Measurements from ENCODE around the gene DNAJC11.

Gene DNAJC11

GRCh38 chr1:6613361-6614018, 88.1 kb downstream of the DNAJC11 start, which contains the start of gene PHF13:
Gene PHF13 (plus strand): TSS chr1:6613731. CDS start chr1:6614067, 336 bp downstream.
- Histone ChIP-seq H3K36me3 (peaks cover 0 to 13% (median 4%) of the 10 kb centered on the region in 3 donors), H3K4me3 (peak within 1 kb of the TSS; percentile 95 to 100), H3K27ac (peak within 1 kb of the TSS; percentile 98 to 99), H3K27me3 (no peaks in the 10 kb centered on the region), H3K4me1 (peaks cover 0 to 50% (median 23%) of the 10 kb centered on the region in 4 donors), H3K9me3 (no peaks in the 10 kb centered on the region)
- peak; percentile 99 to 100 for DNase-seq
- intact Hi-C loops (cut with DNase I; ENCODE audit: low total_unique reads), result no loop called here
- TF ChIP-seq CTCF (IDR thresholded peaks at IDR 0.05), result no peak

GRCh38 chr1:6612641-6613360, 88.8 kb downstream of the DNAJC11 start:
- no peaks in the 10 kb centered on the region for H3K9me3 ChIP-seq
- H3K27me3 ChIP-seq, result no peaks in the 10 kb centered on the region
- H3K4me1 ChIP-seq, result peaks cover 0 to 57% (median 23%) of the 10 kb centered on the region in 4 donors
- peak overlapping the region; percentile 95 to 100 for H3K4me3 ChIP-seq
- H3K27ac ChIP-seq, result peak overlapping the region; percentile 92 to 98
- peaks cover 0 to 7% (median 0%) of the 10 kb centered on the region in 3 donors for H3K36me3 ChIP-seq
- intact Hi-C loops (cut with DNase I; ENCODE audit: low total_unique reads), result no loop called here
- peak; percentile 46 to 80 for DNase-seq
- no peak for TF ChIP-seq CTCF (IDR thresholded peaks at IDR 0.05)

GRCh38 chr1:6603915-6604558, 97.6 kb downstream of the DNAJC11 start:
- Histone ChIP-seq H3K9me3 (no peaks in the 10 kb centered on the region), H3K4me3 (peak overlapping the region; percentile 95 to 98), H3K36me3 (peaks cover 4 to 9% (median 6%) of the 10 kb centered on the region in 3 donors), H3K27me3 (no peaks in the 10 kb centered on the region), H3K27ac (peak overlapping the region; percentile 98 to 99), H3K4me1 (peaks cover 0 to 70% (median 33%) of the 10 kb centered on the region in 4 donors)
- peak; percentile 89 to 94 for DNase-seq
- TF ChIP-seq CTCF (IDR thresholded peaks at IDR 0.05), result peak in 1 of 2 experiments; percentile 34
- intact Hi-C loops (cut with DNase I; ENCODE audit: low total_unique reads), result loop anchor here (5.0 kb wide), 1 partner anchor 33 kb away; no protein-coding TSS in a partner anchor

GRCh38 chr1:6603238-6603914, 98.2 kb downstream of the DNAJC11 start:
- Histone ChIP-seq H3K4me3 (peak overlapping the region; percentile 95 to 98), H3K27ac (peak overlapping the region; percentile 98 to 99), H3K4me1 (peaks cover 0 to 71% (median 39%) of the 10 kb centered on the region in 4 donors), H3K36me3 (peaks cover 10 to 15% (median 13%) of the 10 kb centered on the region in 3 donors), H3K27me3 (no peaks in the 10 kb centered on the region), H3K9me3 (no peaks in the 10 kb centered on the region)
- peak; percentile 53 to 87 for DNase-seq
- intact Hi-C loops (cut with DNase I; ENCODE audit: low total_unique reads), result loop anchor here (5.0 kb wide), 1 partner anchor 34 kb away; no protein-coding TSS in a partner anchor
- TF ChIP-seq CTCF (IDR thresholded peaks at IDR 0.05), result no peak

Measured in tibial artery (tissue), 4 donors.